ENCODE measurements around the gene ZNF583.
A peak's percentile ranks its signal among the peaks of the same experiment; 100 is the strongest.

ZNF583 gene

GRCh38 chr19:56403764-56404704 lies at the start of gene ZNF583:
ZNF583 (plus strand) TSS chr19:56404332; CDS start chr19:56407115, 2,783 bp downstream.
- Mint-ChIP-seq H3K9me3 (peaks cover 42% of the 10 kb centered on the region), H3K27me3 (no peaks in the 10 kb centered on the region), H3K27ac (ENCODE audit: low read depth) (peak within 1 kb of the TSS; percentile 96), H3K4me1 (peaks cover 20% of the 10 kb centered on the region), H3K4me3 (peak within 1 kb of the TSS; percentile 79), H3K36me3 (ENCODE audit: insufficient read depth) (peaks cover 23% of the 10 kb centered on the region)
- peak; percentile 84 to 88 for DNase-seq (ENCODE audit: low spot score in 2 of 2)
- ATAC-seq (replicated peaks; ENCODE audit: extremely low read depth, poor library complexity, severe bottlenecking) = peak; percentile 71

- DNase-seq (ENCODE audit: low spot score in 2 of 2) = no peak
- Mint-ChIP-seq H3K4me1 (no peaks in the 10 kb centered on the region), H3K36me3 (ENCODE audit: insufficient read depth) (peaks cover 1% of the 10 kb centered on the region), H3K27ac (ENCODE audit: low read depth) (no peak overlapping the region), H3K27me3 (peaks cover 7% of the 10 kb centered on the region), H3K9me3 (peaks cover 15% of the 10 kb centered on the region), H3K4me3 (no peak overlapping the region)
- no peak for ATAC-seq (replicated peaks; ENCODE audit: extremely low read depth, poor library complexity, severe bottlenecking)
These were observed 48.6 kb upstream of the ZNF583 start for GRCh38 chr19:56355517-56355916.

- no peak overlapping the region for H3K27ac Mint-ChIP-seq (ENCODE audit: low read depth)
- DNase-seq (ENCODE audit: low spot score in 2 of 2) (no peak), ATAC-seq (replicated peaks; ENCODE audit: extremely low read depth, poor library complexity, severe bottlenecking) (no peak)
- H3K27me3 Mint-ChIP-seq = peaks cover 7% of the 10 kb centered on the region
- peaks cover 15% of the 10 kb centered on the region for H3K9me3 Mint-ChIP-seq
- peaks cover 1% of the 10 kb centered on the region for H3K36me3 Mint-ChIP-seq (ENCODE audit: insufficient read depth)
- H3K4me1 Mint-ChIP-seq = no peaks in the 10 kb centered on the region
- no peak overlapping the region for H3K4me3 Mint-ChIP-seq
These were observed 47.2 kb upstream of the ZNF583 start for GRCh38 chr19:56356944-56357343.

GRCh38 chr19:56360841-56361240 lies 43.3 kb upstream of the ZNF583 start:
- DNase-seq (ENCODE audit: low spot score in 2 of 2) (no peak), ATAC-seq (replicated peaks; ENCODE audit: extremely low read depth, poor library complexity, severe bottlenecking) (no peak)
- H3K36me3 Mint-ChIP-seq (ENCODE audit: insufficient read depth) = peaks cover 1% of the 10 kb centered on the region
- peaks cover 36% of the 10 kb centered on the region for H3K9me3 Mint-ChIP-seq
- H3K4me3 Mint-ChIP-seq = no peak overlapping the region
- H3K4me1 Mint-ChIP-seq = no peaks in the 10 kb centered on the region
- H3K27ac Mint-ChIP-seq (ENCODE audit: low read depth) = no peak overlapping the region
- peaks cover 7% of the 10 kb centered on the region for H3K27me3 Mint-ChIP-seq

- Mint-ChIP-seq H3K27ac (ENCODE audit: low read depth) (peak overlapping the region; percentile 92), H3K4me3 (peak overlapping the region; percentile 86), H3K9me3 (peaks cover 20% of the 10 kb centered on the region), H3K4me1 (peaks cover 17% of the 10 kb centered on the region), H3K27me3 (no peaks in the 10 kb centered on the region), H3K36me3 (ENCODE audit: insufficient read depth) (peaks cover 7% of the 10 kb centered on the region)
- peak; percentile 93 for ATAC-seq (replicated peaks; ENCODE audit: extremely low read depth, poor library complexity, severe bottlenecking)
- DNase-seq (ENCODE audit: low spot score in 2 of 2) = peak; percentile 43 to 65
These were observed 36.1 kb upstream of the ZNF583 start for GRCh38 chr19:56367829-56368711.

GRCh38 chr19:56369886-56370676 lies 34.1 kb upstream of the ZNF583 start:
- Mint-ChIP-seq H3K4me1 (peaks cover 17% of the 10 kb centered on the region), H3K4me3 (no peak overlapping the region), H3K9me3 (peaks cover 9% of the 10 kb centered on the region), H3K27me3 (no peaks in the 10 kb centered on the region), H3K36me3 (ENCODE audit: insufficient read depth) (peaks cover 7% of the 10 kb centered on the region), H3K27ac (ENCODE audit: low read depth) (no peak overlapping the region)
- ATAC-seq (replicated peaks; ENCODE audit: extremely low read depth, poor library complexity, severe bottlenecking) (no peak), DNase-seq (ENCODE audit: low spot score in 2 of 2) (no peak)

GRCh38 chr19:56372281-56372680 lies 31.9 kb upstream of the ZNF583 start:
- Mint-ChIP-seq H3K9me3 (peaks cover 17% of the 10 kb centered on the region), H3K4me3 (no peak overlapping the region), H3K27me3 (no peaks in the 10 kb centered on the region), H3K4me1 (peaks cover 17% of the 10 kb centered on the region), H3K36me3 (ENCODE audit: insufficient read depth) (peaks cover 17% of the 10 kb centered on the region), H3K27ac (ENCODE audit: low read depth) (no peak overlapping the region)
- ATAC-seq (replicated peaks; ENCODE audit: extremely low read depth, poor library complexity, severe bottlenecking) (no peak), DNase-seq (ENCODE audit: low spot score in 2 of 2) (no peak)

GRCh38 chr19:56377105-56377924 lies 26.8 kb upstream of the ZNF583 start:
- Mint-ChIP-seq H3K4me1 (no peaks in the 10 kb centered on the region), H3K4me3 (no peak overlapping the region), H3K36me3 (ENCODE audit: insufficient read depth) (peaks cover 14% of the 10 kb centered on the region), H3K27ac (ENCODE audit: low read depth) (no peak overlapping the region), H3K27me3 (no peaks in the 10 kb centered on the region), H3K9me3 (peaks cover 28% of the 10 kb centered on the region)
- DNase-seq (ENCODE audit: low spot score in 2 of 2) (no peak), ATAC-seq (replicated peaks; ENCODE audit: extremely low read depth, poor library complexity, severe bottlenecking) (no peak)

GRCh38 chr19:56383826-56384605 lies 20.1 kb upstream of the ZNF583 start:
- Mint-ChIP-seq H3K9me3 (peaks cover 29% of the 10 kb centered on the region), H3K27ac (ENCODE audit: low read depth) (no peak overlapping the region), H3K36me3 (ENCODE audit: insufficient read depth) (peaks cover 7% of the 10 kb centered on the region), H3K4me3 (no peak overlapping the region), H3K27me3 (no peaks in the 10 kb centered on the region), H3K4me1 (no peaks in the 10 kb centered on the region)
- DNase-seq (ENCODE audit: low spot score in 2 of 2) = no peak
- ATAC-seq (replicated peaks; ENCODE audit: extremely low read depth, poor library complexity, severe bottlenecking) = no peak

- H3K36me3 Mint-ChIP-seq (ENCODE audit: insufficient read depth) = peaks cover 20% of the 10 kb centered on the region
These were observed 10.8 kb upstream of the ZNF583 start, which contains the start of gene ZNF582 for GRCh38 chr19:56393119-56394012. ZNF582 (minus strand) TSS chr19:56393534; CDS start chr19:56391752, 1,782 bp downstream.

More at GRCh38 chr19:56393119-56394012, 10.8 kb upstream of the ZNF583 start, which contains the start of gene ZNF582:
- Mint-ChIP-seq H3K9me3 (peaks cover 33% of the 10 kb centered on the region), H3K4me3 (peak within 1 kb of the TSS; percentile 94), H3K4me1 (peaks cover 11% of the 10 kb centered on the region), H3K27ac (ENCODE audit: low read depth) (peak within 1 kb of the TSS; percentile 98), H3K27me3 (no peaks in the 10 kb centered on the region)
- DNase-seq (ENCODE audit: low spot score in 2 of 2) (peak; percentile 77 to 86), ATAC-seq (replicated peaks; ENCODE audit: extremely low read depth, poor library complexity, severe bottlenecking) (peak; percentile 99)

All from central memory CD8-positive, alpha-beta T cell (primary cell).